Tongue (tissue), 2 donors: ENCODE measurements around the gene TMED8. TPM values are rescaled to one million over a fixed set of nuclear protein-coding genes. Genes with fewer than 3 reads are reported as not detected.
A peak's percentile ranks its signal among the peaks of the same experiment; 100 is the strongest.
"Not testable (repeated sequence)": the region's sequence is repeated elsewhere in the genome, so short reads cannot be mapped to it uniquely, and the experiment has no call there.

Experiments used
- DNase-seq: peaks from one replicate; pipeline ENCODE4 v3.0.0-alpha.2; 2015
- total RNA-seq: library from RNA; depleted of rRNA; stranded (reverse); fragments of >200 nt; gene quantifications from one replicate; pipeline ENCODE4 v1.2.3, GENCODE V29; 2014

TMED8 gene
- total RNA-seq = 7.2 TPM

DNA sequence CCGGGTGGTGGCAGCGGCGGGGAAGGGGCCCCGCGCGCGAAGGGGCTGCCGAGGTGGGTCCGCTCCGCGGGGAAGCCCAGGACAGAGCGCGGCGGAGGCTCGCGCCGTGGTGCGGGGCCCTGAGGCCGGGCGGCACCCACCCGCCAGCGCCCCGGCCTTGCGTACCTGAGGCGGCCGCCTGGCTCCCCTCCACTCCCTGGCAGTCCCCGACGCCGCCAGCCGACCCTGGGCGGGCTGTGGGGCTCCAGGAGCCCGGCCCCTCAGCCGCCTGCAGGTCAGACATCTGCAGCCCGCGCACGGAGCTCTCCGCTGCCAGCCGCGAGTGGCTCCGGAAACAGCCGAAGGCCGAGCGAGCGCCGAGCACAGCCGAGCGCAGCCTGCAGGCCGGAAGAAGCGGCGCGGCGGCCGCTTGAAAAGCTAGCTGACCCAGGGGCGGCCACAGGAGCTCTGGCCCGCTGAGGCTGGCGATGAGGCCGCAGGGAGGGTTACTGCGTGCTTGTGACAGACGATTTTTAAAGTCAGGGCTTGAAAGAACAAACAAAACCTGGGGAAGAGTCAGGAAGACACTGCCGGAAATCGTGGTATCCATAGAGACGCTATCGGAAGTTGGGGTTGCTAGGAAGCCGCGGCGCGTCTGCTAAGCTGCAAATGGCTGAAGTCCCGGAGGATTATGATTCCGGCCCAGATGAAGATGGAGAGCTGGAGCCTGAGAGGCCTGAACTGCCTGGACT lies at the start of gene TMED8, which contains the start of gene SAMD15:
Gene TMED8 (minus strand): TSS at position 324 of the 731 bp plus-strand sequence. CDS start 41 bp downstream, at position 283.
Gene SAMD15 (plus strand): TSS at position 609 of the 731 bp plus-strand sequence. CDS start 40 bp downstream, at position 649.
- DNase-seq = peak; percentile 93

DNA sequence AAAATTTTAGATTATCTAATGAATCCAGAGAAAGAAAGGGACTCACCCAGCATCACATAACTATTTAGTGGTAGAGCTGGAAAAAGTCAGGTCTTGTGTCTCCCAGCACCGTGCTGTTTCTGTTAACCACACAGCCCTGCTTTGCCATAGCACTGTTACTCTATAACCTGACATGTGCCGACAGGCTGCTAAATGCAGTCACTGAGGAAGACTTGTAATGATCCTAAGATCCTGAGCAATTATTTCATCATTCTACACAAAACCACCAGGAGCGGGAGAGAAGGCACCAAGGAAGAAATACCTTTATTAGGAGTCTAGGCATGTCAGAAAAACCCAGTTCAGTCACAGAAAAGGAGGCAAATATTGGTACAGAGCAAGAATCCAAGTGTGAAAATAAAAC lies 49.5 kb upstream of the TMED8 start:
- no peak for DNase-seq

DNA sequence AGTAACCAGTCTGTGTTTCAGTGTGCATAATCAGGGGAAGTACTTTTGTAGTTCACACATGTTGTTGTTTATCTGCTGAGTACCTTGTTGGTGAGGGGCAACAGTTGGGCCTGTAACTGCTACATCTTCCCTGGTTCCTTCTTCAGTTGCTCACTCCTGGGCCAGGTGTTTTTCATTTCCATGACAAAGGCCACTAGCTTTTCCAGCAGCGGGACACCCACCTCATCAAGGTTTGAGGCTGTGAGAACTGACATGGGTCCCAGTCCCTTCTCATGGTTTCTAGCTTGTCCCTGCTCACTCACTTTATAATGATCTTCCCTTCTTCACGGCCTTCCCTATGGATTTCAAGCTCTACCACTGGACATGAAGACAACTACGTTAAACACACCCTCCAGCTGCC lies 48.0 kb upstream of the TMED8 start:
- no peak for DNase-seq

DNA sequence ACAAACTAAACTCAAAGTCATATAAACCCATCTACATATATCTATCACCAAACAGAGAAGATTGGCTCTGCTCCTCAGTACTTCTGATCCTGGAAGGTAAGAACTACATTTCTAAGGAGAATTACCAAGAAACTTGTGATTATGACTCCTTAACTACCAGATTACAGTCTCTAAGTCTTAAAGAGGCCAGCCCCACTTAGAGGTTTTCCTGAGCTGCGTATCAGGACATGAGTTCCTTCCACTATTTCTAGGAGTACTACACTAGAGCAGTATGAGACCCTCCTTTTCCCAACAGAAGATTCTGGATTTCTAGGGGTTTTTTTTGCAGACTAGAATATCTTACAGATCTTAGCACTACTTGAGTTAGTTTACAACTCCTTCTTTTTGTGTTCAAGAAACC lies 46.5 kb upstream of the TMED8 start, which contains the start of gene NOXRED1:
Gene NOXRED1 (minus strand): TSS at position 101 of the 400 bp plus-strand sequence. CDS start 634 bp downstream, outside the sequence.
- no peak for DNase-seq

- DNase-seq = no peak
Observed at GRCh38 chr14:77421201-77421600, 44.3 kb upstream of the TMED8 start.

GRCh38 chr14:77416836-77417235 lies 39.9 kb upstream of the TMED8 start:
- DNase-seq = no peak

- not testable (repeated sequence) for DNase-seq
Observed at GRCh38 chr14:77416098-77416497, 39.2 kb upstream of the TMED8 start.

DNA sequence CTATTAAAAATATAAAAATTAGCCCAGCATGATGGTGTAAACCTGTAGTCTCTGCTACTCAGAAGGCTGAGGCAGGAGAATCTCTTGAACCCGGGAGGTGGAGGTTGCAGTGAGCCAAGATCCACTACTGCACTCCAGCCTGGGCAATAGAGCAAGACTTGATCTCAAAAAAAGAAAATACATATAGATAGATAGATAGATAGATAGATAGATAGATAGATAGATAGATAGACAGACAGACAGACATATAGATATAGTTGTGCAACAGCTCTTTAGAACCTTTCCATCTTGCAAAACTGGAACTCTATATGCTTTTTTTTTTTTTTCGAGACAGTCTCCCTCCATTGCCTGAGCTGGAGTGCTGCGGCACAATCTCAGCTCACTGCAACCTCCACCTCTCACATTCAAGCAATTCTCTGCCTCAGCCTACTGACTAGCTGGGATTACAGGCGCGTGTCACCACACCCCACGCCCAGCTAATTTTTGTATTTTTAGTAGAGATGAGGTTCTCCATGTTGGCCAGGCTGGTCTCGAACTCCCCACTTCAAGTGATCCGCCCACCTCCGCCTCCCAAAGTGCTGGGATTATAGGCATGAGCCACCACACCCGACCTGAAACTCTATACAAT lies 38.6 kb upstream of the TMED8 start:
- DNase-seq = not testable (repeated sequence)

GRCh38 chr14:77409131-77409533 lies 32.2 kb upstream of the TMED8 start:
- DNase-seq = no peak

DNA sequence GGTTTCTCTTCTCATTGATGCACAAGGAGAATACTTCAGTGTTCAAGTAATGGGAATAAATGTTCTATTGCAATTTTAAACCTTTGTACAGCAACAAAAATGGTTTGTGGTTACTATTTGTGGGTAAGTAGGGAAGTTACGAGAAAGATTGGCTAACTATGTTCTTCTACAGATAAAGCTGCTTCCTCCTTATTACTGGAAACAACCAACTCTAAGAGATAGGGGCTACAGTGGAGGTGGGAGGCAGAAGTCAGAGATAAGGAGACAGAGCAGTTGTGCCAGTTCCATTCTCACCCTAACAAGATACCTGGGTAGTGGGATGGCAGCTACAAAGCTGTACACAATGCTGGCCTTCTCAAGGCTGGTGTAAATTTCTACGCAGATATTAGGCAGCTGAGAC lies 30.3 kb upstream of the TMED8 start:
- no peak for DNase-seq

DNA sequence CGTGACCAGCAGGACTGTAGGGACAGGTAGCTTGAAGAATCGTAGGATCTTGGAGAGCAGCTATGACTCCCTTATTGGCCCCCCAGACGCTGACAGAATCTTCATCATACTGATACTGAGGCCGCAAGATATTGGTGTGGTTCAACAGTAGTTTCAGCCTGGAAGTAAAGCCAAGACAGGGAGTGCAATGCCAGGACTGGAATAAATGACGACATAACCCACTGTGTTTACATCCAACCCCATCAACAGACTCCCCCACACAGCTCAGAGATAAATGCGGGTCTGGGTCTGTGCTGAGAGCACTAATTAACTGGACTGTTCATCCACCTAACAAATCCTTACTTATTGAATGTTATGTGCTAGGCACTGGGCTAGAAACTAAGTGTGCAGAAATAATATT lies 29.8 kb upstream of the TMED8 start:
- no peak for DNase-seq

DNA sequence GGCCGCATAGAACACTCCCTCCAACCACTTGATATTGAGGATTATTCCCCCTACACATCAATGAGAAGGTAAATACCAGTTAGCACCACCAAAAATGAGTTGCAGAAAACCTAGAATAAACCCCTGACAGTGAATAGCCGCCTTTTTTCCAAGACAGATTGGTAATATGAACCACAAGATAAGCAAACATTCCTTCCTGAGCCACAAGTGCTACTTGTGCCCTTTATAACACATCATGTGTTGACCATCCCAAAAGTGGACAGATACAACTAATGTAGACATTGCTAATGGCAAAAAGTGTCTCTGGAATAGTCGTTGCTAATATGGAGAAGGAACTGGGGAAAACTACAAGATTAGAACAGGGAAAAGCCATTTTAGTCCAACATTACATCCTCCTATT lies 29.2 kb upstream of the TMED8 start:
- DNase-seq = no peak

DNA sequence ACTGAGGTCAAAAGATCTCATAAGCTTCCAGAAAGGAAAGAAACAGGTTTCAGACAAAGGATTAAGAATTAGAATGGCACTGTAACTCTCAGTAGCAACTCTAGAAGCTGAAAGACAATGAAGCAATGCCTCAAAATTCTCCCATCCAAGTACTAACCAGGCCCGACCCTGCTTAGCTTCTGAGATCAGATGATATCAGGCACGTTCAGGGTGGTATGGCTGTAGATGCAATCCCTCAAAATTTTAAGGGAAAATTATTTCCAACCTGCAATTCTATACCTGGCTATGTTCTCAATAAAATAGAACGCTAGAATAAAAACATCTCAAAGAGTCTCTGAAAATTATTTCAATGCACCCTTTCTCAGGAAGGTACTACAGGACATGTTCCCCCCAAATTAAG lies 26.9 kb upstream of the TMED8 start:
- no peak for DNase-seq

- no peak for DNase-seq
Observed at GRCh38 chr14:77400216-77400615, 23.3 kb upstream of the TMED8 start.

- DNase-seq = no peak
Observed at GRCh38 chr14:77390188-77390587, 13.3 kb upstream of the TMED8 start.

DNA sequence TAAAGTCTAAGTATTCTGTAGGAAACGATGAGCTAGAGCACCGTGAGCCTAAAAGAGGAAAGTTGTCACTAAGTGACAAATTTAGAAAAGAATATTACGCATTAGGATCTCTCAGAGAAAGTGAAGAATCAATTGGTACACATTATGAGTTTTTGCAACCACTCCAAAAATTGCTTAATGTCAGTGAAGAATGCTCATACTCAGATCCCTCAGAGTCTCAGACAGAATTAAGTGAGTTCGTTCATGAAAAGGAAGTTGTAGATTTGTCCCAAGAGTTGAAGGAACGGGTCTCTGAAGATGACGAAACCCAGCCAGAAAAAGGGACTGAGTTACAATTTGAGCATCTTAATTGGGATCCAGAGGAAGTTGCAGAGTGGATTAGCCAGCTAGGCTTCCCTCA lies 1.8 kb upstream of the TMED8 start:
- no peak for DNase-seq

- DNase-seq = no peak
Observed at GRCh38 chr14:77377502-77377844, 579 bp upstream of the TMED8 start.

DNA sequence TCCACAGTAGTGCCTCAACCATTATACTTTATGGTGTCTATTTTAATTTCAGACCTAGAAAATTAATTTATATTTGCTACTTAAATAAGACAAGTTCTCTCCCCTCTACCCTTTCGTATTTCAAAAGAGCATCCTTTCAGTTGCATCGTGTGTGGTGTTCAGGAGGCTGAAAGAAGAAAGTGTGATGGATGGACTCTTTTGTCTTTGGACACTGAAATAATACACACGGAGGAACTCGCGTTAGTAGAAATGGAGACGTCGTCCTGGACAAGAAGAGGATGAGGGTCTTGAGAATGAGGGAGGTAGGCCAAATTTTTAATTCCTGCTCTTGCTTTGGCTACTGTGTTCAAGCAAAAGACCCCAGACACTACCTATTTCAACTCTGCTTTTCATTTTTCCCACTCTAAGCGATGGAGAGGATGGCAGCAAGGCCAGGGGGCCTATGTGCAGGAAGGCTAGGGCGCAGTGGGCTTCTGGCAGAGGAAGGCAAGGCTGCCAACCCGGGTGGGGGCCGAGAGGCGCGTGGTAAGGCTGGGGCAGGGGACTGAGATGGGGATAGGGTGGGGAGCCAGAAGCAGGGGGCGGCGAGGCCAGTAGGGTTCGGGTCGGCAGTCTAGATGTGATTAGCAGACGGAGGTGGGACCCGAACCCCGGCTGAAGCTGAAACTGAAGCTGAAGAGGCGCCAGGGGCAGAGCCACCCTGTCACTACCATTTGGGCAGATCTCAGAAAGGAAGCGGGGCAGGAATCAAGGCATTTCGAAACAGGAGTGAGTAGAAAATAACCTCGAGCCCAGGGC lies 722 bp downstream of the TMED8 start:
- DNase-seq = peak; percentile 41

DNA sequence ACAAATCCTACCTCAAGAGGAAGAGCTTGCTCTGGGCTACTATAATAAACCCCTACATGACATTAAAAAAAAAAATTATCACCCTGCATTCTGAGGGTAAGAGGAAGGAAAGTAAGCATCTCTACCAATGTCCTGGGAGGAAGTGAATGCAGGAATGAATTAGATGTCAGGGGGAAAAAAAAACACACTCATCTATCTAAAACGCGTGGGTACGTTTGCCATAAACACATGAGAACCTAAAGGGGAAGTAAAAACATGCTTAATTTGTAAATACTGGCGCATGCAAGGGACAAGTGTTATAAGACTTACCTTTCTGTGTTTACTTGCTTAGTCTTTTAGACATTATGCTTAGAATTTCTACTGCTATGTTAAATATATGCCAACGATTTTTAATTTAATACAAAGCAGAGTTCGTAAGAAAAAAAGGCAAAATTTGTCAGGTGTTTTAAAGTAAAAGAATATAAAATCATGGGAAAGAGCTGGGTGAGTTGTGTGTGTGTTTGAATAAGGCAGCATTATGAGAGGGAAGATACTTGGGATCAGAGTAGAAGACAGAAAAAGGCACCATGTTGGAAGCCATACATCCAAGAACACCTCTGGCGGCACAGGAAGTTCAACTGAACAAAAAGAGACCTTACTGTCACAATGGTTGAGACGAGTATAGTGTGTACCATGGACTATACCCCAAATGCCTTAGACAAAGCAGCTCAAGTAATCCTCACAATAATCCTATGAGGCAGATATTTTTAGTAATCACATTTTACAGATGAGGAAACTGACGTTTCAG lies 1.5 kb downstream of the TMED8 start:
- DNase-seq = no peak

GRCh38 chr14:77372304-77372841 lies 4.5 kb downstream of the TMED8 start:
- DNase-seq = no peak

GRCh38 chr14:77369285-77369684 lies 7.6 kb downstream of the TMED8 start:
- no peak for DNase-seq

DNA sequence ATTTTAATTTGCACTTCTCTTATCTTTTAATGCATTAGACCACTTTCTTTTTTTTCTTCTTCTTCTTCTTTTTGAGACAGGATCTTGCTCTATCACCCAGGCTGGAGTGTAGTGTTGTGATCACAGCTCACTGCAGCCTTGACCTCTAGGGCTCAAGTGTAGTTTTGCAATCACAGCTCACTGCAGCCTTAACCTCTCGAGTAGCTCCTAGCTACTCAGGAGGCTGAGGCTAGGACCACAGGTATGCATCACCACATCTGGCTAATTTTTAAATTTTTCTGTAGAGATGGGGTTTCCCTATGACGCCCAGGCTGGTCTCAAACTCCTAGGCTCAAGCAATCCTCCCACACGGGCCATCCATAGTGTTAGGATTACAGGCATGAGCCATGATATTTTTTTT lies 12.7 kb downstream of the TMED8 start:
- DNase-seq = no peak
